Left colon (tissue), 2 donors: ENCODE data around the gene POMT1. TPM values are rescaled to one million over a fixed set of nuclear protein-coding genes. Genes with fewer than 3 reads are reported as not detected.
A peak's percentile ranks its signal among the peaks of the same experiment; 100 is the strongest.

Experiments
- ATAC-seq: fragments of 200-7000 bp; cut with Tn5 transposase; one replicate; pipeline ENCODE4 v1.9.1; 2020; ENCODE audit warnings: mild to moderate bottlenecking, moderate library complexity
- DNase-seq, 2 donors: peaks; one replicate each; pipeline ENCODE4 v3.0.0-alpha.2; 2020
- intact Hi-C, 2 donors: fragments of 100-400 bp; cut with DNase I in 1 of 2; cut with micrococcal nuclease in 1 of 2; formaldehyde crosslinking; loops; one replicate each; pipeline versions ENCODE4 v1.11.2 to v1.14.0; 2022; cut with DNase I, micrococcal nuclease
- total RNA-seq, 2 donors: library from RNA; stranded (reverse); fragmentation: NEBNext Ultra II Directional; extraction: Animal tissue kit (Norgen Biotek cat#: 25700); gene quantifications; one replicate each; pipeline ENCODE4 v1.2.1, GENCODE V29; 2021
- donor health status: DM: no; HTN: no; CAD: no.
- donor health status: DM: yes; HTN: yes; CAD: no.

The POMT1 gene
- total RNA-seq, 2 donors from 2014 or later: 30.9 to 31.0 TPM

DNA sequence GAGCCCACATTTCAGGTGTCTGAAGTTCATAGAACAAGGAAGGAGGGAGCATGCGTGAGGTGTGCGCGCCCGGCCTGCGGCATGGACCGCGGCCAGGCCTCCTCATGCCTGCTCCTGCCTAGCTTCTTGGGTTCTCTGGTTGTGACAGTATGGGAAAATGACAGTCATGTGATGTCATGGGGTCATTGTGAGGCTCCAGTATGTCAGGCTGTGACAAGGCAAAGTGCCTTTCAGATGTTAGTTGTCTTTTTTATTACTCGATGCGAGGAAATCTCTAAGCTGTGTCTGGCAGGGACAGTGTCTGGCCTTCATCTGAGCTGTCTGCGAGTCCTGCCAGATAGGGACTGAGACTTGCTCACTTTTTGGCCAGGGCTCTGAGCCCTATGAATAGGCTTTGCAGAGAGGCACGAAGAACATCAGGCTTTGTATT lies 15.1 kb downstream of the POMT1 start:
- ATAC-seq: no peak
- intact Hi-C loops: no loop called here
- no peak for DNase-seq

DNA sequence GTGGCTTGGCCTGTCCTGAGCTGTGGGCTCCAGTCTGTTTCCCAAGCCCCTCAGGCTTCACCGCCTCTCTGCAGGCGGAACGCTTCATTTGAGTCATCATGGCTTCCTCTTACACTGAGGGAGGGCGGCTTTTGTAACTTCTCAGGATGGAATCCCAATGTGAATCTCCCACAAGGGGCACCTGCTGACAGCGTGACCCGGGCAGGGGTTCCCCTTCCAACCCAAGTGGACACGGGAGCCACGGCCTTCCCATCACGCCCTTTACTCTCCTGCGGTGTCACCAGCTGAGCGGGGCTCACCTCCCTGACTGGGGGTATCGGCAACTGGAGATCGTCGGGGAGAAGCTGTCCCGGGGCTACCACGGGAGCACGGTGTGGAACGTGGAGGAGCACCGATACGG lies 15.8 kb downstream of the POMT1 start:
- no peak for DNase-seq
- ATAC-seq: no peak
- intact Hi-C loops: no loop called here

DNA sequence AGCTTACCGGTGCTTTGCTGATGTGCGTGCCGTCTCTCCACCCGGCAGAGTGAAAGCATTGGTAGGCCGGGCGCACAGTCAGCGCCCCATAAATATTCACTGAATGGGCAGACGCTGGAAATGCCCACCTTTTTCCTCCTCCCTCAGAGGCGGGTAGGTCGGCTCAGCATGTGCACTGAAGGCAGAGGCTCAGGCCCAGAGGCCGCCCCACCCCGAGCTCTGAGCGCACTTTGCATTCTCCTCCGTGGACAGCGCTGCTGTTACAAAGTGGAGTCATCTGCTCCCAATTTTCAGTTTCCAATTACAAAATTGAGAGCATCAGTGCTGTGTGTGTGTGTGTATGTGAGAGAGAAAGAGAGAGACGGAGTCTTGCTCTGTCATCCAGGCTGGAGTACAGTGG lies 17.8 kb downstream of the POMT1 start:
- intact Hi-C loops: no loop called here
- no peak for ATAC-seq
- no peak for DNase-seq

DNA sequence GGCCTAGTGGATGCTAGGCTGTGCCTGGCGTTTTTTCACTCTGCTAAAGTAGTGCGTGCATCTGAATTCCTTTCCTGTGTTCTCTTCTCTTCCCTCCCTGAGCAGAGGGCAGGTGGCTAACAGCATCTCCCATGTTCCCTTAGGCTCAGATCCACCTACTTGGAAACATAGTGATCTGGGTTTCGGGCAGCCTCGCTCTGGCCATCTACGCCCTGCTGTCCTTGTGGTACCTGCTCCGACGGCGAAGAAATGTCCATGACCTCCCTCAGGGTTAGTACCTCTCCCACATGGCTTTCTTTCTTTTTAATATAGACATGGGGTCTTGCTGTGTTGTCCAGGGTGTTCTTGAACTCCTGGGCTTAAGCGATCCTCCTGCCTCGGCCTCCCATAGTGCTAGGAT lies 18.5 kb downstream of the POMT1 start:
- ATAC-seq (no peak), DNase-seq (no peak)
- intact Hi-C loops: no loop called here

DNA sequence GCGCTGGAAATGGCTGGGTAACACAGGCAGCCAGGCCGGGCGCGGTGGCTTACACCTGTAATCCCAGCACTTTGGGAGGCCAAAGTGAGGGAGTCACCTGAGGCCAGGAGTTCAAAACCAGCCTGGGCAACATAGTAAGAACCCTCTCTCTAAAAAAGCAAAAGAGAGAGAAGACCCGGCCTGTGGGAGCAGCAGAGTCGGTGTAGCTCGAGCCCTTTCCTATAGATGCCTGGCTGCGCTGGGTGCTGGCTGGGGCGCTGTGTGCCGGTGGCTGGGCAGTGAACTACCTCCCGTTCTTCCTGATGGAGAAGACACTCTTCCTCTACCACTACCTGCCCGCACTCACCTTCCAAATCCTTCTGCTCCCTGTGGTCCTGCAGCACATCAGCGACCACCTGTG lies 19.1 kb downstream of the POMT1 start:
- intact Hi-C loops: no loop called here
- ATAC-seq (no peak), DNase-seq (no peak)

DNA sequence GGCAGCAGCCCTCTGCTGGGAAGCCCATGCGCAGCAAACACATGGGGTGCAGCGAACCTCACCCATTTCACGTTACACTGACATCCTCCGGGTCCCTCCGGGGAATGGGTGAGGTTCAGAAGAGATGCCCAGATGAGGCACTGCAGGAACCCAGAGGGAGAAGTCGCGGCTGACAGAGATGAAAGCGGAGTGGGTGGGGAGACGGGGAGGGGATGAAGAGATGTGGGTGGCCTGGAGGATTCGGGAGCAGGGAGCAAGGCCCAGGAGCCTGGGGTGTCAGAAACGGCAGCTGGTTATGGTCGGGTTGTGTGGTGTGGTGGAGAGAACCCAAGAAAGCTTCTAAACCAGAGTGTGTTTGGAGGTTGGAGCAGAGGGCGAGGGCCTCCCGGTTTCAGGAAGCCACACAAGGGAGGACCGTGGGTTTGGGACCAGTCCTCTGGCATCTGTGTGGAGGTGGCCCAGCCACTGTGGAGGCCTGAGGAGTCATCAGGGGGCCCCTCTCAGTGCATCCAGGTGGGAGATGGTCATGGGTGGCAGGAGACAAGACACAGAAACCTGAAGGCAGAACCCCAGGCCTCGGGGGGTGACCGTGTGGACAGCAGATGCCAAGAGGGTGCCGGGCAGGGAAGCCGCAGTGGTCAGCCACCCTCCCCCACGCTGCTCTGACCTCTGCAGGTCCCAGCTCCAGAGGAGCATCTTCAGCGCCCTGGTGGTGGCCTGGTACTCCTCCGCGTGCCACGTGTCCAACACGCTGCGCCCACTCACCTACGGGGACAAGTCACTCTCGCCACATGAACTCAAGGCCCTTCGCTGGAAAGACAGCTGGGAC lies 19.8 kb downstream of the POMT1 start:
- DNase-seq: no peak
- intact Hi-C loops: no loop called here
- ATAC-seq: no peak

DNA sequence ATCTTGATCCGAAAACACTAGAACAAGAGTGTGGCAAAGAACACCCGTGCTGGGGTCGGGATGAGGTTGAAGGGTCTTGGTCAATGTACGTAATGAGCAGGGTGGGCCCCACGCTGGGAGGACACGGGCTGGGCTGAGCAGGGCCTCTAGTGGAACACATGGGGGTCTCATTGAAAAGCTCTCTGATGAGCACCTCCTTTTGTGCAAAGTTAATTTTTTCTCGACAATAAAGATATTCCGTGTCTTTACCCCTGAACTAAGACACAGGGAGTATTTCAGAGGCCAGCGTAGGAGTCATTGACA lies 20.3 kb downstream of the POMT1 start:
- ATAC-seq (no peak), DNase-seq (no peak)
- intact Hi-C loops: no loop called here

DNA sequence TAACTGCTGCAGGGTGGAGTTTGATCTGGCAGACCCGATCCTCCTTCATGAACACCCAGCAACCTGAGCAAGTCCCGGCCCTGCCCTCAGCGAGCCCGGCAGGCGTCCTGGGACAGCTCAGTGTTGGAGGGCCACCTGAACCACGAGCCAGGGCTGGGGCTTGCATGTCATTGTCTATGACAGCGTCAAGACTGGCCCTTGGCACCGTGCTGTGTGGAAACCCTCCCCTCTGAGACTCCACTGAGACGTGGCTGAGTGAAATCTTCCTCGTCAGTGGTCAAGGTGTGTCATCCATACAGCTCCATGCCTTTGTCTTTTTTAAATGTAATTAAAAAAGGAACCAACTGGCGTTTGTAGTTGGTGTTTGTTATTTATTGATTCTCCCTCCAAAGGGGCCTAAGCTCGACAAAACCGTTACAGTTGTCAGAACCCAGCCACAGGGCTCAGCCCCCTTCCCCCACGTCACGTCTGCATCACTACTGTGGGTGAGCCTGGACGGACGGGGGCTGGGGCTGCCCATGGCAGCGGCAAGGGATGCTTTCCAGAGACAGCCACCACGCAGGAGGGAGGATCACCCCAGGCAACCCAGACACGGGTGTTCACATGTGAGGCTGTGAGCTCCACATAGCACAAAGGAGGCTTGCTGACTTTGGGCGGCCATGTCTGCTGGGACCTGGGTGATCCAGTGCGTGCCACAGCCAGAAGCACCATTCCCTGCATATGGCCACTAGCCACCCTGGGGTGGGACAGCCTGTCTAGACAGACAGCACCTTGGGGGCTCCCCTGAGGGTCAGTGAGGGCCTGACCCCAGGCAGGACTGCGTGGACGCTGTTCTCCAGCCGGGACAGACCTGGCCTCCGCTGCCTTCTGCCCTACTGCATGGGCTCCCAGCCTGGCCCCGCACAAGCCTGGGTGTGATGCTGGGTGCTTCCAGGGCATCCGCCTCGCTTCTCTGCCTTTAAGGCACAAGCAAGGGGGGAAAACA lies 21.0 kb downstream of the POMT1 start:
- intact Hi-C loops: no loop called here

DNA sequence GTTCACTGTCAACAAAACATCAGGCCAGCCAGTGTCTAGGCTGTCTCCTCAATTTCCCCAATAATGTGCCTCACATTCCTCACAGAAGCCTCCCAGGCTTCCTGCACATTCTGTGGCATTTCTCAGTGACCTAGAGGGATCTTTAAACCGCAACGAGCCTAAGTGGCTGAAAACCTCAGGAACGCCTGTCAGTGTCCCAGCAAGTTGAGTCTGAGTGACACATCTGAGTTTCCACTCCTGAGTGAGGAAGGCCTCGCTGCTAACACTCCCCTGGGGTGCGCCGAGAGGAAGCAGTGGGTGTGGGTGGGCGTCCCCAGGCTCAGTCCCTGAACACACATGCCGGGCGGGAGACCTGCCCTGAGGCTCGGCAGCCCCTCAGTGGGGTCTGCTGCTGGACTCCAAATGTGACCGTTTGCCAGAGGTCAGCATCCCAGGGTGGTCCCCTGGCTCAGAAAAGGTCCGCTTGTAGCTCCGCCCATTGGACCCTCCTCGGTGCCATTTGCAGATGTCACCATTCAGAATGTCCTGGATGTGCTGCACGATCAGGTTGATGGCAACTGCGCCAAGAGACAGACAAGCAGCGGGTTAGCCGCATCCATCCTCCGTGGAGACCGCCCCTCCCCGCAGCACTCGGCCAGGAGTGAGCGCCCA lies 22.1 kb downstream of the POMT1 start:
- ATAC-seq: no peak
- intact Hi-C loops: no loop called here

More for the DNA sequence above, 21.0 kb downstream of the POMT1 start:
- no peak for DNase-seq
- peak; percentile 16 for ATAC-seq

DNA sequence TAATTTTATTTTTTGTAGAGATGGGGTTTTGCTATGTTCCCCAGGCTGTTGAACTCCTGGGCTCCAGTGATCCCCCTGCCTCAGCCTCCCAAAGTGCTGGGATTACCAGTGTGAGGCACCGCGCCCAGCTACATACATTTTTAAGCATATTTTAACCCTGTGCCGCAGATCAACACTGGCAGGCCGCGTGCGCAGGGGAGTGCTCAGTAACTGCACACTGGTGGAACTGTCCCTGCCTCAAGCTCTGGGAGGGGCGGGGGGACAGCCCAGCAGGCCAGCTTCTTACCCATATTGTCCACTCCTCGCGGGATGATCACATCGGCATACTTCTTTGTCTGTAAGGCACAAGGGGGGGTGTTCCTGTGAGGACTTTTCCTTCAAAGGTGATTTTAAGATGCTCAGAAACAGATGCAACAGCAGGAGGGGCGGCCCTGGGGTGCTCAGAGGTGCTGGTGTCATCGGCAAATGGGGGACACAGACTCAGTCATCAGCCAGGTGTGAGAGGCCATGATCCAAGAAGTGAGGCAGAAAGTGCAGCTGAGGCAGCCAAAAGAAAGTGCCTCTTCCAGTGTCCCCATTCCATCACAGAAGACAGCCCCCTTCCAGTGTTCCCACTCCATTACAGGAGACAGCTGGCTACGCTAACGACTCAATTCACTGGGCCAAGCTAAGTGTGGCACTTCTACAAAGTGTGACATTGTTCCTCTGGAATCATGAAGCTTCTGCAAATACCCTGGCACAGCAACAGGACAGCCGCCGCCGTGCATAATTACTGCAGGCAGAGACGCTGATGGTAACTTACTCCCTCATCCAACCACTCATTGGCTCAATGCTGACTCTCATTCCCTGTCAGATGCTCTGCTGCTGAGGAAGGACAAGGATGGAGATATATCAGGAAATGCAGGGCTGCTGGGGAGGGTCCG lies 23.2 kb downstream of the POMT1 start:
- intact Hi-C loops: no loop called here
- no peak for DNase-seq
- ATAC-seq: no peak

More for the DNA sequence above, 22.1 kb downstream of the POMT1 start:
- no peak for DNase-seq

DNA sequence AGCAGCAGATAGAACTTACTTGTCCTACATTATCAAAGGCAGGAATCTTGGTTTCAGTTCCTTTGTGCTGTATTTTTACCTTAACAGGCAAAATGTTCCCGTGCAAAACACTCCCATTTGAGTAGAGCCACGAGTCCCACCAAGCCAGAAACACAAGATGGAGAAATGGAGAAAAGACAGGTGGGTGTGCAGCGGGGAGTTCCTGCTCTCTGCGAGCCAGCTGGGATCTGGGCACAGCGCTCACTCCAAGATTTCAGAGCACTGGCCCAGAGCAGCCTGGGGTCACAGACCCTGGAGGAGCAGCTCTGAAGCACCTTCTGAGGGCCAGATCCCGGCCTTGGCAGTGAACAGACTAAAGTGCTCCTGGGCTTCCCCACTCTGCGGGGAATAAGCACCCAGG lies 25.5 kb downstream of the POMT1 start:
- intact Hi-C loops: no loop called here
- ATAC-seq (no peak), DNase-seq (no peak)

DNA sequence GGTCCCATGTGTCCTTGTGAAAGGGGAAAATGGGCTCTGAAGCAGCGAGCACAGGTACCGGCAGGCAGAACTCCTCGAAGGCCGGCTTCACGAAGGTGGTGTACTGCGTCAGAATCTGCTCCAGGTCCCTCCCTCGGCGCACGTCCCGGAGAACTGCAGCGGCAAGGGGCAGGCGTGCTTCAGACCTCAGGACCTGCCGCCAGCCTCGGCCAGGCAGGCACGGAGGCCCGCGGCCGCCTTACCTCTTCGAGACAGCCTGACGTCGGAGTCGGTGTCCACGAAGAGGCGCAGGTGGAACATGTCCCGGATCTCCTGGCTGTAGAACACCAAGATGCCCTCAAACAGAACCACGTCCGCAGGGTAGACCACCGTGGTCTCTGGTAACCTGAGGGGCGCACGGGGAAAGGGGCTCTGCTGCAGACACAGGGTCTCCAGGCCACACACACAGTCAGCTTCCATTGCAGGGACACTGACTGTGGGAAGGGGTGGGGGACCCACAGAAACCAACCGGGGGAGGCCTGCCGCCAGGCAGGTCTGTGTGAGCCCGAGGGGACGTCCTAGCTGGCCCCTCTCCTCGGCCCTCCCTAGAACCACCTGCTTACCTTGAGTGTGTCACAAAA lies 26.3 kb downstream of the POMT1 start:
- no peak for DNase-seq
- intact Hi-C loops: no loop called here

DNA sequence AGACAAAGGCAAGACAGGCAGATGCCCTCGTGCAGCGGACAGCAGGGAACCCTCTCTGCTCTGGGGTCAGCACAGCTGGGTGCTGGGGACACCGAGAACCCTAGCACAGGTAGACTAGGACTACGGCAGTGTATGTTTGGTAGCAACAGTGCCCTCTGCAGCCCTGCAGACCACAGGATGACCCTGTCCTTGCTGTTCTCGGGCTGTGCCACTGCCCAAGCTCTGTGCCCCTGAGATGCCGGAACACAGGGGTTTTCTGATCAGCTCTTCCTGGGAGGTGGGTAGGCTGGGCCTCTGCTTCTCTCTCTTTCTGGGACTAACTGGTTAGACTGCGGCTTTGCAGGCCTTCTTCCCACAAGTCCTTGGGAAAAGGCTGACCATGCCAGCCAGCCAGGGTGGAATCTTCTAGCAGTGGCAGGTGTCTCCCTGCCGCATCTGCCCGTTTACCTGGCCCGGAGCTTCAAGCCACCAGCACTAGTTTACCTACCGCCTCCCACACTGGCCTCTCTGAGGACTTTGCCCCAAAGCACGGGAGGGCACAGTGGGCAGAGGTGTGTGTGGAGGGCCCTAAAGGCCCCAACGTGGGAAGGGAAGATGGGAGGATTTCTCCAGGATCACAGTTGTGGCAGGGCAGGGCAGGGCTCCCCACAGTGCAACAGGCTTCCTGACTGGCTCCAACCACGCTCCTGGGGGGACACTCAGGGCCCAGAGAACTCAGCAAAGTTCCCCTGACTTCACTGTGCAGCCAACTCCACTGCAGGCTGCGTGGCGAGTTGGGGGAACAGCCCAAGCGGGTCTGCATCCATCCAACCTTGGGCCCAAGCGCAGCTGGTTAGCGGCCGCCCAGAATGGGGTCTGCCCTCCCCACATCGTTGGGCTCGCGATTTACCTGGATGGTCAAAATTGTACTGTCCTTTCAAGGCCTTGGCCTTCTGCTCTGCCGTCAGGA lies 27.2 kb downstream of the POMT1 start:
- ATAC-seq (peak; percentile 25), DNase-seq (no peak)

More for the DNA sequence above, 26.3 kb downstream of the POMT1 start:
- ATAC-seq: no peak

DNA sequence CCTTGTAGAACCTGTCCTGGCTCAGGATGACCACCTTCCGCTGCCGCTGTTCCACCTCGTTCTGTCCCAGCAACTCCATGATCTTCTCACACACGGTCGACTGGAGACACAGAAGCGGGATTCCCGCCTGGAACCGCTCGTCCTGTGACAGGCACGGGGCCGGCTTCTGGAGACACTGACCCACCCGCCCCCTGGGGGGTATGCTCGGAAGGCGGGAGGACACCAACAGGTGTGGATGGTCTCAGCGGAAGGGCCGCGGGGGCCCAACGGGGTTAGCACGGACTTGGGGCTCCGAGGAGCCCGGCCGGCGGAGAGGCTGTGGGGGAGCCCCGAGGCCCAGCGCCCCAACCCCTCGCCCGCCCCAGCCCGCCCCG lies 27.8 kb downstream of the POMT1 start:
- DNase-seq (peak in 1 of 2 donors; percentile 55), ATAC-seq (peak; percentile 35)
- intact Hi-C loops: no loop called here

More for the DNA sequence above, 27.2 kb downstream of the POMT1 start:
- intact Hi-C loops: no loop called here

DNA sequence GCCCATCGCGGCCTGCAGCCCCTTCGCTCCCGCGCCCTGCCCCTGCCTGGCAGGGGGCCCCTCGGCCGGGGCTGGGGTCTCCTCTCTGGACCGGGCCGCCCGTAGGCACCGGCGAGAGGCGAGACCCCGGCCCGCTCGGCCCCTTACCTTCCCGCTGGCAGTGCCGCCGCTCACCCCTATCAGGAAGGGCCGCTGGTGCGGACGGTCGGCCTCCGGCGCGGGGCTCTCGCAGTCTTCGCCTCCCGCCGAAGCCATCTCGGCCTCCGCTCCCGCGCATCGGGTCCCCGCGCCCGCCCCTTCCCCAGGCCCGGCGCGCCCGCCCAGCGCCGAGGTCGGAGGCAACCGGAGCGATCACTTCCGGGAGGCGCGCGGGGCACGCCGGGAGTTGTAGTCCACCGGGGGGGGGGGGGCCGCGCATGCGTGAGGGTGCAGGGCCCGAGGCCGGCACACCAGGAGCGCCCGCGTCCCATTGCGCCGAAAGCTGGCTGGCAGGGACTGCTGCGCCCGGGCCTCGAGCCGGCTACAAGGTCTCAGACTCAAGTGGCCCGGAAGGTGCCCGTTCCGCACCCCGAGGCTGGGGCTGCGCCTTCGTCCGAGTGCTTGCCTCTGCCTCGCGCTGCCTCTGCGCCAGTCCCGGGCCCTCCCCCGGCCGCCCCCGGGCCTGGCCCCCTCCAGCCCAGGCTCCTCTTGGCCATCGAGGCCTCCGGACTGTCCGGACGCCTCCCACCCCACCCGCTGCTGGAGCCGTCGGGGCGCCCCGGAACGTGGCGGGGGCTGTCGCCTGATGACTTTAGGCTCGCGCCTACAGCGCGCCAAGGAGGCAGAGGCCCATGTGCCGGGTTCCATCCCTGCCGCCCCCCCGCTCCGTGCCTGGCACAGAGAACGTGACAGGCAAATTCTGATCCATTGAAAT lies 28.5 kb downstream of the POMT1 start, which contains the start of gene UCK1:
Gene UCK1 (minus strand): TSS at position 344 of the 913 bp plus-strand sequence. CDS start 89 bp downstream, at position 255.
- ATAC-seq (peak; percentile 95), DNase-seq (peak; percentile 69 to 79)
- intact Hi-C loops: no loop called here

DNA sequence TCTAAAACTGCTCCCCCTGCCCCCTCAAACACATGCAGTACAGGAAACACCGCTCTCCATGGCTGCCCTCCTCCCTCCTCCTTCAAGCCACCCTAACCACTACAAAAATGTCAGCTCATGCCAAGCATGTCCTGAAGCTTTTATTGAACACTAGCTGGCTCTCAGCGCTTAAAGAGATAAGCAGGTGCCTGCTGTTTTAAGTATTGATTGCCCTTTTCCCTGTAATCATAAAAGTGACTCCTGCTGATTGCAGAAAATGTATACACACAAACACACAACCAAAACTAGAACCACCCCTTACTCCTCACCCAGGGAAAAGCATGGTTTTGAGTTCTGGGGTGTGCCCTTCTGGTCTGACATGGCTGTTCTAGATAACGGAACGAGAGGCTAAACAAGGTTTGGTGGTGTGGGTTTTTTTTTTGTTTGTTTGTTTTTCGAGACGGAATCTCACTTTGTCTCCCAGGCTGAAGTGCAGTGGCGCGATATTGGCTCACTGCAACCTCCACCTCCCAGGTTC lies 32.1 kb downstream of the POMT1 start:
- DNase-seq (no peak), ATAC-seq (peak; percentile 35)

More for the DNA sequence above, 32.1 kb downstream of the POMT1 start:
- intact Hi-C loops: no loop called here
